SH-SY5Y (cell line): Measurements from ENCODE around the gene TMEM208.

Source experiments
- GATA2 ChIP-seq: IDR thresholded peaks from 2 replicates; pipeline ENCODE4 v1.6.1; 2011; ENCODE audit warnings: mild to moderate bottlenecking, low read depth, low read length
- GATA3 ChIP-seq: IDR thresholded peaks from 2 replicates; pipeline ENCODE4 v1.6.1; 2011; ENCODE audit warnings: low read depth, mild to moderate bottlenecking, low read length, moderate library complexity

DNA sequence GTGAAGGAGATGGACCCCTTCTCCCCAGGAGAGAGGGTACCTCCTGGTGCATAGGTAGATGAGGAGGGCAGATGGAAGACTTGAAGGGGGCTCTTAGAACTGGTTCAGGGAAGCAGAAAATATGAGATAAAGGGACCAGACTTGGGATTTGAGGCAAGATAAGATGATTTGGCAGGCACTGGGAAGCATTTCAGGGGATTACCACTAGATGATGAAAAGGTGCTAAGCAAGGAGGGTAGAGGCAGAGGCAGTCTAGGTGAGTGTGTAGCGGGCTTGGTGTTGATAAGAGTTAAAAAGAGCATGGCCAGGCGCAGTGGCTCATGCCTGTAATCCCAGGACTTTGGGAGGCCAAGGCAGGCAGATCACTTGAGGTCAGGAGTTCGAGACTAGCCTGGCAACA lies 36.3 kb downstream of the TMEM208 start:
- TF ChIP-seq GATA3 (no peak), GATA2 (no peak)
